ENCODE measurements around the gene NBEAL2. TPM values are rescaled to one million over a fixed set of nuclear protein-coding genes. Genes with fewer than 3 reads are reported as not detected.

NBEAL2 gene
- total and polyA plus RNA-seq, 11 donors: 8.1 to 45.7 (median 13.1) TPM

DNA sequence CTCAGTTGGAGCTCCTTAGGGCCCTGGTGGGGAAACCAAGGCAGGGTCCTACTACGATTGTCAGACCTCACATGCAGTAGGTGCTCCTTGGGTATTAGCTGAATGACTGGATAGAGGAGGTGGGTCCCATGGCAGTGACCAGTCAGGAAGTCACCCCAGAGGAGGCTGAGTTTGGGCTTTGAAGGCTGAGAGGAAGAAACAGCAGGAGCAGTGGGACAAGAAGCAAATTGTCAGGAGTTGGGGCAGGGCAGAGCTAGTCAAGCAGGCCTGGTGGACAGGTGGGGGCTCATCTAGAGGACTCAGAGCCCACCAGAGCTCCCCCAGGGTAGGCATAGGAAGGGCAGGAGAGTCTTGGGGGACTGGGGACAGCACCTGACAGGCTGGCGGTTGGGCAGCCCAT, 3.1 kb downstream of the NBEAL2 start:
- Histone ChIP-seq H3K27me3 (no peaks in the 10 kb centered on the region), H3K36me3 (no peaks in the 10 kb centered on the region), H3K9me3 (no peaks in the 10 kb centered on the region), H3K4me3 (peak overlapping the region in 1 of 12 donors; percentile 73), H3K27ac (peak overlapping the region in 10 of 12 donors; percentile 10 to 95 (median 80)), H3K4me1 (peaks cover 0 to 68% (median 27%) of the 10 kb centered on the region in 12 donors)
- WGBS, 4 donors: 88 to 100% (median 92%) methylated on average over 2 of the region's 2 CpGs
- TF ChIP-seq CTCF (IDR thresholded peaks at IDR 0.05) (no peak), POLR2A (IDR thresholded peaks at IDR 0.05) (no peak)
- DNase-seq: peak in 1 of 5 donors; percentile 15
- no peak for ATAC-seq
- intact Hi-C loops (cut with DNase I): no loop called here

DNA sequence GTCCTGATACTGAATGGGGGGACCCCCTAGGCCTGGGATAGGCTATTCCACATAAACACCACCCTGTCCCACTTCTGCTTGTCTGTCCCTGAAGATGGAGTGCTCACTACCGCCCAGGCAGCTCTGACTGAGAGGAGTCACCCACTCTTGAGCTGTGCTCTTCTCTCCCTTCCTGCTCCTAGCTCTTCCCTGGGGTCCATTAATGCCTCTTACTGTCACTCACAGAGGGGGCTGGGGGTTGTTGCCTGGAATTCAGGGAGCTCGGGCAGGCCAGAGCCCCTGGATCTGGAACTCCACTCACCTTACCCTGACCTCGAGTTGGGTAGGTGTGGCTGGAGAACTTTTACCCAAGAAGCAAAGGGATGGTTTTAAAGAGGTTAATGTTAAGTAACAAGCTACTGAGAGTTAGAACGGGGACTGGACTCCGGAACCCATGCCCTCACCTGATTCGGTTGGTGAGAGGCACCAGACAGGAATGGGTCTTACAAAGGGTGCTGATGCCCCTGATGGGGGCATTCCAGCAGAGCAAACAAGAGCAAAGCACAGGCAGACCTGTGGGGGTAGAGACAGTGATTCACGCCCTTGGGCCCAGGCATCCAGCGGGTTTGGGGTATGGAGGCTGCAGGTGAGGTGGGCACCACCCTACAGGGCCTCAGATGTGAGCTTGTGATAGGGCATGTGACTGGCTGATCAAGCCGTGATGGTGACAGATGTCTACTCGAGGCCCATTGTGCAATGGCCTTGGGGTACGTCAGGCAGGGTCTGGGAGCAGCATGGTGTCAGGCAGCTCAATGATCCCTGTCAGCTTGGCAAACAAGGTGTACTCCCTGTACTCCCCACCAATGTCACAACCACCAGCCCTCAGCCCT, 5.4 kb downstream of the NBEAL2 start:
- Histone ChIP-seq H3K27me3 (no peaks in the 10 kb centered on the region), H3K36me3 (peaks cover 0 to 8% (median 0%) of the 10 kb centered on the region in 9 donors), H3K9me3 (no peaks in the 10 kb centered on the region), H3K27ac (peak overlapping the region in 1 of 12 donors; percentile 92), H3K4me1 (peaks cover 0 to 76% (median 18%) of the 10 kb centered on the region in 12 donors), H3K4me3 (no peak overlapping the region)
- intact Hi-C loops (cut with DNase I): no loop called here
- 89 to 94% (median 92%) methylated on average over 11 of the region's 11 CpGs for WGBS, 4 donors
- peak in 2 of 5 donors; percentile 8 to 28 for DNase-seq
- no peak for TF ChIP-seq CTCF (IDR thresholded peaks at IDR 0.05)
- TF ChIP-seq POLR2A (IDR thresholded peaks at IDR 0.05): no peak
- no peak for ATAC-seq

DNA sequence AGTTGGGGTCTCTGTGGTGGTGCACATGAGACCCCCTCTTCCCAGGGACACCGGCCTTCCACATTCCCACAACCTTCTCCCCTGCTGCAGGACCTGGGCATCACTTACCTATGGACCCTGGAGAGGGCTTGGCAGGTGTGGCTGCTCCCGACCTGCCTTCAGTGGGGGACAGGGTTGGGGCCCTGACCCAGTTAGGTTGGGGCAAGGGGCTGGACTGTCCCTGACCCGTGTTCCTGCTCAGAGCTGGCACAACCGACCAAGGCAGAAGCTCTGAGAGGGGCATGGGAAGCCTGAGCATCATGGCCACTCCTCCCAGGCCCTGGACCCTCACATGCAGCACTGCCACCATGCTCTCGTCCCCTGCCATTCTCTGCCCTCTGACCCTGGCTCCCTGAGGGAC, 6.1 kb downstream of the NBEAL2 start:
- ATAC-seq: no peak
- H3K4me1 ChIP-seq: peaks cover 0 to 77% (median 15%) of the 10 kb centered on the region in 12 donors

GRCh38 chr3:46986055-46986730, 6.7 kb downstream of the NBEAL2 start:
- intact Hi-C loops (cut with DNase I): no loop called here
- Histone ChIP-seq H3K36me3 (peaks cover 0 to 10% (median 0%) of the 10 kb centered on the region in 9 donors), H3K27ac (peak overlapping the region in 4 of 12 donors; percentile 28 to 92 (median 71)), H3K9me3 (no peaks in the 10 kb centered on the region), H3K27me3 (no peaks in the 10 kb centered on the region), H3K4me3 (no peak overlapping the region), H3K4me1 (peaks cover 0 to 78% (median 13%) of the 10 kb centered on the region in 12 donors)
- TF ChIP-seq CTCF (IDR thresholded peaks at IDR 0.05): no peak
- TF ChIP-seq POLR2A (IDR thresholded peaks at IDR 0.05): no peak
- ATAC-seq (no peak), DNase-seq (peak in 2 of 5 donors; percentile 14 to 15)
- 91 to 97% (median 95%) methylated on average over 4 of the region's 4 CpGs for WGBS, 4 donors

More for the DNA sequence above, 6.1 kb downstream of the NBEAL2 start:
- TF ChIP-seq POLR2A (IDR thresholded peaks at IDR 0.05): no peak
- peak in 1 of 5 donors; percentile 43 for DNase-seq
- H3K4me3 ChIP-seq: no peak overlapping the region
- 90 to 100% (median 95%) methylated on average over 2 to 5 of the region's 5 CpGs for WGBS, 4 donors
- H3K36me3 ChIP-seq: peaks cover 0 to 8% (median 0%) of the 10 kb centered on the region in 9 donors
- peak overlapping the region in 2 of 12 donors; percentile 66 to 92 for H3K27ac ChIP-seq
- intact Hi-C loops (cut with DNase I): no loop called here
- H3K27me3 ChIP-seq: no peaks in the 10 kb centered on the region
- no peaks in the 10 kb centered on the region for H3K9me3 ChIP-seq
